Measurements from ENCODE around the gene LMTK2.
"Not testable (repeated sequence)": the region's sequence is repeated elsewhere in the genome, so short reads cannot be mapped to it uniquely, and the experiment has no call there.

LMTK2 gene

DNA sequence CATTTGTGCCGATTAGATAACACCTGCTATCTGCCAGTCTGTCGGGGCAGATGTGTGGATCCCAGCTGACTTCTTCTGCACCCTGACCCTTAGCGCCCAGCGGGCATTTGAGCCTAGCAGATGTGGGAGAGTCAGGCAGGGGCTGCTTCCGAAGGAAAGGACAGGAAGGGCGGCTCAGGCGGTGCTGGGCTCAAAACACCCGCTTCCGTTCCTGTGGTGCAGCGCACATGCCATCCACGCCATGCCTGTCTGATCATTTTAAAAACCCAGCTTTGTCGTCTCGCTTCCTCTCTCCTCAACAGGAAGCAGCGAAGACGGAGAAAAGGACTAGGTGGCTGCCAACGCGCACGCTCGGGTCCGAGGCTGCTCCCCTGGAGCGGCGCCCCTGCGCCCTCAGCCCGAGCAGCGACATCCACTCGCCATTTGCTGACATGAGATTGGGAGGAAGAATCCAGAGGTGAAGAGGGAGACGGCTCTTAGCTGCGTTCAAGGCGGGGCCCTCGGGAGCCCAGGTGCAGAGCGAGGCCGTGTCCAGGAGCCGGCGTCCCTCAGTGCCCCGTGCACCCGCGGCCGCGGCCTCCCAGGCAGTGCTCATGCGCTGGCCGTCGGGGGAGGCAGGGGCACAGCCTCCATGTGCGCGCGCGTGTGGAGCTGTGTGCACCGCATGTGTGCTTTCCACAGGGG is 98.6 kb downstream of the LMTK2 start:
- FAIRE-seq, result no peak

DNA sequence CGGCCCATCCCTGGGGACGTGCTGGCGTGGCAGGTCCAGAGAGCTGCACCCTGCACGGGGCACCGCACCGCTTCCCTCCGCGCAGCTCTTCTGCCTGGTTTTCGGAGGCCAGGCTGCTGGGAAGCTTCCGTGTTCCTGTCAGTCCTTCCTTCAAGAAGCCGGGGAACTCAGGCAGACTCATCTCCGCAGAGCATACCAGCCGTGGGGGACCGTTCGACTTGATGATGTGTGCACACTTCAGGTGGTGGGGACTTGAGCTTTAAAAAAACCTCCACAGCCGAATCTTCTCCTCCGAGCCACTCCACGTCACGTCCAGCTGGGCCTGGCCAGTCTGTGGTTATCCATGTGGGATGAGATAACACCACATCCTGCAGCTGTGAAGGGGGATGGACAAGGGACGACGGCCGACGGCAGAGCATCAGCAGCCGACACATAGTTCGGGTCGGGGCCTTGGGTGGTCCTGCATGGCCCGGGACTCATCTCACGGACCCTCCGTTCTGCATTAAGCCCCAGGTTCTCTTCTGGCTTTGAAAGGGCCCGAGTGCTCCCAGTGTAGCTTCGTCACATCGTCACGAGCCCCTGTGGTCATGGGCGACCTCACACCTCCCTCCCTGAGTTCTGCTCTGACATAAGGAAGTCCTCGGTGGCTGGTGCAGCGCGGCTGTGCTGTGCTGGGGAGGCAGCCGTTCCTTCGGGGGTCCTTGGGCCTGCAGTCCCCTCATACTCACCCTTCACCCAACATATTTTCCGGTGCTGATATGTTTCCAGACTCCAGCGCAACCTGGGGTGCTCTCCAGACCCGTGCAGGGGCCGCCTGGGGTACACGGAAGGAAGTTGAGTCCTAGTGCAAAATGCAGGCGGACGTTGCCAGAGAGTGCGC is 100.0 kb downstream of the LMTK2 start:
- FAIRE-seq, result no peak

DNA sequence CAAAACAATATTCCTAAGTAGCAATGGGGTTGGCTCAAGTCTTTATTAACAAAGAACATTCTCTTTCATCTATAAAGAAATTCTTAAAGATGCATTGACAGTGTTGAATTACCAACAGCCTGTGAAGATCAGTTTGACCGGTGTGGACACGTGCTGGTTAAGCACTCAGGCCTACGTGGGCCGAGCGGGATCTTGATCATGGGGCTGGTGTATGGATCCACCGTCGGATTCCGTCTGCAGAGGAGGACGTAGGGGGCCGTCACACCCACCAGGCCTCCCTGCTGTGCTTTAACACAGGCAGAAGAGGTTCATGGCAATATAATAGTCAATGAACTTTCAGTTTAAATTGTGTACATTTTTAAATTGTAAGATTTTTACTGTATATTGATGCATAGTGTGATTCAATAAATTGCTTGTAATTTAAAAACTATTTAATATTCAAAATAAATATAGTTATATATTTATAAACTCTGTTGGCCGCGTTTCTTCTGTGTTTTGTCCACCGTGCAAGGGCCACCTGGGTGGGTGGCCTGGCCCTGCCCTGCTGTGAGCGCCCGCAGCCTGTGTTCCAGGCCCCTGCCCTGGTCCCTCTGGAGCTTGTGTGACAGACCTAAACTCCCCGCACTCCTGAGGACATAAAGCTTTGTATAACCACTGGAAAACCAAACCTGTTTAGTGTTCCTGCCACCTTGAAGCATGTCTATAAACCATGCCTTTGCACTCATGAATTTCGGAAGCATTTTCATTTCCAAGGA is 102.7 kb downstream of the LMTK2 start:
- no peak for FAIRE-seq

DNA sequence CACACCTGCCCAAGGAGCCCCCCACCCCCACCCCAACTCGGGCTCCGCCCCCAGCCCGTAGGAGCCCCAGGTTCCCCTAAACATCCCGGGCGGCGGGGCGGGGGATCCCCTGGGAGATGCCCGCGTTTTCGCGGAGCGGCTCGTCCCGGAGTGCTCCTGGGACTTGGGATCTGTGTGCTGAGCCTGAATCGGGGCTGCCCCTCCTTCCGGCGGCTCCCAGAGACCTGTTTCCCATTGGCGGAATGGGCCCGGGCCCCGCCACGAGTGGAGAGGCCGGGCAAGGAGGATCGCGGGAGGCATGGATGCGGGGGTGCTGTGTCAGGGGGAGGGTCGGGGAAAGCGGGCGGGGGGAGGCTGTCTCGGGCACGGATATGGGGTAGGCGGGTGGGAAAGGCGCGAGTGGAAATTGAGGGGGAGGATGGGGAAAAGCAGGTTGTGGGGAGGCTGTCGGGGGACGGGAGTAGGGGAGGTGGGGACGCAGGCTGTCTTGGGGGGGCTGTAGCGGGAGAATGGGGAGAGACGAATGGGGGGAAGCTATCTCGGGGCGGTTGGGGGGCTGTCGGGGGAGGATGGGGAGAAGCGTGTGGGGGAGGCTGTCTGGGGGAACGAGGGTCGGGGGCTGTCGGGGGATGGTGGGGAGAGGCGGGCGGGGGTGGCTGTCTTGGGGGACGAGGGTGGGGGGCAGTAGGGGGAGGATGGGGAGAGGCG is 104.0 kb downstream of the LMTK2 start:
- no peak for FAIRE-seq

DNA sequence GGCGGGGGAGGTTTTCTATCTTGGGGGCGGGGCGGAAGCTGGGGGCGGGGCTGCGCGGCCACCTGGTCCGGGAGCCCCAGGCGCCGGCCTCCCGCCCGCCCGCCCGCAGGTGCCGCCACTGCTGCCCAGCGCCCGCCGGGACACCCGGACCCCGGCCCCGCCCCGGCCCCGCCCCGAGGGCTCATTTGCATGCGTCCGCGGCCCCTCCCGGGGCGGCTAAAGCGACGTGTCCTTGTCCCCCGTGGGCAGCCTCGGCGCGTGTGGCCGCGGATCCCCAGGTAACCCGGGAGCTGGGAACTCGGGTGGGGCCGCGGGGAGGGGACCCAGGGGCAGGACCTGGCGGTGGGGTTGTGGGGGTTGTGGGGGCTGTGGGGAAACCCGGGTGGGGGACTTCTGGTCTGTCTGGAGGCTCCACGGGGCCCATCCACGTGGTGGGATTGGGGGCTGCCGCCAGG is 104.6 kb downstream of the LMTK2 start, which contains the start of gene BHLHA15:
BHLHA15 (plus strand) TSS at position 219 of the 455 bp plus-strand sequence. CDS start 871 bp downstream, outside the sequence.
- FAIRE-seq, result no peak

DNA sequence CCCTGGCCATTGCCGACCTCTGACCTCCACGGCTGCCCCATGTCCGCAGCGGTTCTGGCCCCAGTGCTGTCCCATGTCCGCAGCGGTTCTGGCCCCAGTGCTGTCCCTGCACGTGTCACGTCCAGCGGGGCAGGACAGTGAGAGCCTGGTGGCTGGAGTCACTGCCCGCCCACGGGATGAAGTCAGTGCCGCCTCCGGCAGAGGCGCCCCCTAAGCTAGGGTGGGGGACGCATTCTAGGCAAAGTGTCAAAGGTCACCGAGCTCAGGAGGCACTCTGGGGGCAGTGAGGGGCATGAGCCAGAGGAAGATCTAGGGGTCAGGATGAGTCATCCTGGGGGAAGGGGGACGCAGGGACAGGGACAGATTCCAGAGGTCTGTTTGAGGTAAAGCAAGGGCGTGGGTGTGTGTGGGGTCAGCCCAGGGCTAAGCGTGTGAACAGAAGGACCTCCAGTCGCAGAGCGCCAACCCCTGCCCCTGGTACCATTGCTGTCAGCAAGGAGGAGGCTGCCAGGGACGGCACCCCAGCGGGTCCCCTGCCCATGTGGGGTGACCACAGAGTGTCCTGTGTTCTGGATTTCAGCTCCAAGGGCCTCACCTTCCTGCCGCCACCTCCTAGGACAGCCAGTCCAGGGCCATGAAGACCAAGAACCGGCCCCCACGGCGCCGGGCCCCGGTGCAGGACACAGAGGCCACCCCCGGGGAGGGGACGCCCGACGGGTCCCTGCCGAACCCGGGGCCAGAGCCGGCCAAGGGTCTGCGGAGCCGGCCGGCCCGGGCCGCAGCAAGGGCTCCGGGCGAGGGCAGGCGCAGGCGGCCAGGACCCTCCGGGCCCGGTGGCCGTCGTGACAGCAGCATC is 105.2 kb downstream of the LMTK2 start:
- no peak for FAIRE-seq

DNA sequence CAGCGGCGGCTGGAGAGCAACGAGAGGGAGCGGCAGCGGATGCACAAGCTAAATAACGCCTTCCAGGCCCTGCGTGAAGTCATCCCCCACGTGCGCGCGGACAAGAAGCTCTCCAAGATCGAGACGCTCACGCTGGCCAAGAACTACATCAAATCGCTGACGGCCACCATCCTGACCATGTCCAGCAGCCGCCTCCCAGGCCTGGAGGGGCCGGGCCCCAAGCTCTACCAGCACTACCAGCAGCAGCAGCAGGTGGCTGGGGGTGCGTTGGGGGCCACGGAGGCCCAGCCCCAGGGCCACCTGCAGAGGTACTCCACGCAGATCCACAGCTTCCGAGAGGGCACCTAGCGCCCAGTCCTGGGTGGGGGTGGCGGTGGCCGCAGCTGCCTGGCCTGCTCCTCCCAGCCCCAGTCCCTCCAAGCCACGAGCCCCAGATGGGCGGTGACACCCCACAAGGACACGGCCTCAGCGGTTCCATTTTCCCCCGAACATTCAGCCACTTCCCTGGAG is 105.9 kb downstream of the LMTK2 start:
- FAIRE-seq, result no peak

DNA sequence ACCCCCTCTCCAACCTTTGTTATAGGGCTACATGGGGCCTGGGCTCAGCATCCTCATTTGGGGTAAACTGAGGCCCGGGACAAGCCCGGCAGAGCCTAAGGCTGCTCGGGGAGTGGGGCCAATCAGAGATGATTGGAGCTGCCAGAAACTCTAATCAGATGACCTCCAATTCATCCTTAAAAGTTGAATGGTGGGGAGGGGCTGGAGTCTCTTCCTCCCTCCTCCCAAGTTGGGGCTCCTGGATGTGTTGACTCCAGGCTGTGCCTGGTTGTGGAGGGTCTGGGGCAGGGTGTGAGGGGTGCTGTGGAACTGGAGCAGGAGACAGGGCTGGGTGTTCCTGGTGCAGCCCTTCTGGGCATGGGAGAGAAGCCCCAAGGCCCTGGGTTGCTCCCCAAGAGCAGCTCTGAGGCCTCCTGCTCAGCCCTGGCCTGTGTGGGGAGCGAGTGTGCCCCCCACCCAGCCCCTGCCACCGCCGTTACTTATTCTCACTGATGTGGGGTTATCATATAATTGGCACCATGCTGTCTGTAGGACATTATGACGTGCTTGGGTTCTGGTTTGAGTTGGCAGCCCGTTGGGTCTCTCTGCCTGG is 106.7 kb downstream of the LMTK2 start:
- no peak for FAIRE-seq

DNA sequence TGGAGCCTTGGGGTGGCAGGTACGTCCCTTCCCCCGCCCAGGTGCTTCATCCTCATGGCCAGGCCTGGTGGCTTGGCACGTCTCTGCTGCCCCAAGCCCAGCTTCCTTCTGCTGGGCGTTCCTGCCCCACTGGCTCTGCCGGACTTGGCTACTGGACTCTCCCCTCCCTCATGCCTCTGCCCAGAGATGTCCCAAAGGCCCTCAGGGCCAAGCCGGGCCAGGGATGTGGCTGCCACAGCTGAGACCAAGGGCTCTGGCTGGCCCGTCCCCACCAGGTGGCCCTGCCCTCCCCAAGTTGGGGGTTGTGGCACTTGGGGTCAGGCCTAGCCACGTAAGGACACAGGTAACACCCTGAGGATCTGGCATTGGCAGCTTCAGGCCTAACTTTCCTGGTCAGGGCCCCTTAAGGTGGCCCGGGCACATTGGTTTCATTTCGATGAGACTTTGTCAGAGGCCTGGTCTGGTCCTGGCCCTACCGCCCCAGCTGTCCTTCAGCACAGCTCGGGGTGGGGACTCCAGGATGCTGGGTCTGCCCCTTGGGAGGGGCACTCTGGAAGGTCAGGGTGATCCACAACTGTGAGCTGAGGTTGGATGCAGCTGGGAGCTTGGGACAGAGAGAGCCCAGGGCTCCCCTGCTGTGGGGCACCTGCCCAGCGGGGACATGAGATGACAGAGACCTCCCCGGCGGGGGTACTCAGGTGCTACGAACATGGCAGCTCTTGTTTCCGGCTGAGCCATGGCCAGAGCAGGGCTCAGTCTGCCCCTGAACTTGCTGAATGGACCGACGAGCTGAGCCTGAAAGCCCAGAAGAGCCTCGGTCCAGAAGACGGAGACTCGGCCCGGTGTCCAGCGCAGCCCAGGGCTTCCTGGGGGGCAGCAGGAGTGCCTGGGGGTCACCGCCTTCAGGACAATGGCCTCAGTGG is 107.5 kb downstream of the LMTK2 start:
- FAIRE-seq, result no peak

DNA sequence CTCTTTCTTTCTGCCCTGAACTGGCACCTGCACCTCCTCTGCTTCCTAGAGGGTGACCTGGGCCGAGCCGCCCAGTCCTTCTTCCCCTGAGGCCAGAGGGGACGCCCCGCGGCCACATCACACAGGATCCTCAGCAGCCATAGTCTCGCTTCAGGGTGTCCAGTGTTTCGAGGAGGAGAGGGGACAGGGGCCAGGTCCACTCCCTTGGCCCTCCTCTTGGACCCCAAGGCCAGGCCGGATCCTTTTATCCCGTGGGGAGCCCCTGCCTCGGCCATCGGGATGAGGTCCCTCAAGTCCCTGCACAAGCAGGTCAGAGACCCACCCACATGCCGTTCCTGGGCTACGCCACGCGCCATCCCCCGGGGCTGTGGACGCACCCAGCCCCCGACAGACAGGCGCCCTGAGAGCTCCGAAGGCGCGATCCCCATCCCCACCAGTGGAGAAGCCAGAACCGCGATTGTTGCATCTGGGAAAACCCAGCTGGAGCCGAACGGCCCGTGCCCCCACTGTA is 108.2 kb downstream of the LMTK2 start:
- FAIRE-seq, result no peak

DNA sequence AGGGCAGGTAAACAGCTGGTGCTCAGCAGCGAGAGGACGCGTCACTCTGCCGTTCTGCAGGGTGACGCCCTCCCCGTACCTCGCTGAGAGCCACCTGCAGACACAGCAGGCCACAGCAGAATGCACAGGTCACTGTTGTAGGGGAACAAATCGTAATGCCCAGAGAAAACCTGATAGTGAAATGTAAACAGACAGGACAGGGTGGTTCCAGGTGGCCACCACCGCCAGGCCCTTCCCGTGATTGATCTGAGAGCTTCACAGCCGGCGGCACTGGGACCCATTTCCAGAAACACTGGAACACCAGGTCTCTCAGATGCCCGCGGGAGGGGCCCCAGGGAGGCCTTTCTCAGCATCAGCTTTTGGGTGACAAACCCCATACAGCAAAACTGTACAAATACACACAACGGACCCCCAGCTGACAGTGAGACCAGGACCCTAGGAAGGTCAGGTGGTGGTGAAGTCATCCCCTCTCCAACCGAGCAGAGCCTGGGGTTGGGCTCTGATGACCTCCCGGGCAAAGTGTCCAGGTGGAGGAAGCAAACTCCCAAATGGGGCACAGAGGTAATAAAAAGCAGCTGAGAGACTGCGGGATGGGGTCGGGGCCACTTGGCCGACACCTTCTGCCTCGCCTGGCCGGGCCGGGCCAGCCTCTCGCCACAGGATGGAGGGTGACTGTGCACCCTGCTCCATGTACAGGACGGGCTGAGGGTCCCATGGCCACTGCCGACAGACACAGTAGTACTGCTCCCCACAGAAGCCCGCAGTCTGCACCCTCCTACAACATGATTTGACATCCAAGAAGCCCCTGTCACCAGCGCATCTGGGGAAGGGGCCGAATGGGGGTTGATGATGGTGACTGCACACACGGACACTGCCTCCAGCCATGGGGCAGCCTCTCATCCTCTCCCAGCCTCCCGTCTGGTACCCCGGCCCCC is 109.2 kb downstream of the LMTK2 start:
- FAIRE-seq, result no peak

DNA sequence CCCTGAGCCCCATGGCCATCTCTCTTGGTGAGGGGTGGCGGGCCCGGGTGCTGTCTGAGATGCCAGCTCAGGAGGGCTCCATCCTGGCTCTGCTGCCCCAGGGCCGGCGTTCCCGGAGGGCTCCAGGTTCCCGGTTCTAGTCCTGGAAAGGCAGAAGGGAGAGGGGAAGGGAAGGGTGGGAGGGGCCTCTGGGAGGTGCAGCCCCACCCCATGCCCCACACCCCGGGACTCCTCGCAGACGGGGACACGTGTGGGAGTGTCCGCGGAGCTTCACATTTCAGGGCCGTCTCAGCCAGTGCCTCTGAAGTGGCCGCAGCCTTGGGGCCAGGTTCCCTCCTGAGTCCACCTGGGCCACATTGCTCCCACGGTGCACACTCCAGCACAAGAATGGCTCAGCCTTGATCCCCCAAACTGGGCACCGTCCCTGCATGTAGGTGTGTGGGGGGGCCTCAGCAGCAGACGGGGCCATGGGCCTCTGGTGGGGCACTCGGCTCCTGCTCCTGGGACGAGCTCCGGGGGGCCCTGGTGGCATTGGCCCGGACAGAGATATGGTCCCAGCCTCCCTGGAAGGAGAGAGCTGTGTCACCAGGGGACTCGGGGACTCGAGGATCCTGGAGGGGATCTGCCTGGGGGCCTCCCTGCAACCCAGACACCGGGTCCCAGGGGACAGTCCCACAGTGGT is 110.4 kb downstream of the LMTK2 start:
- FAIRE-seq, result no peak

DNA sequence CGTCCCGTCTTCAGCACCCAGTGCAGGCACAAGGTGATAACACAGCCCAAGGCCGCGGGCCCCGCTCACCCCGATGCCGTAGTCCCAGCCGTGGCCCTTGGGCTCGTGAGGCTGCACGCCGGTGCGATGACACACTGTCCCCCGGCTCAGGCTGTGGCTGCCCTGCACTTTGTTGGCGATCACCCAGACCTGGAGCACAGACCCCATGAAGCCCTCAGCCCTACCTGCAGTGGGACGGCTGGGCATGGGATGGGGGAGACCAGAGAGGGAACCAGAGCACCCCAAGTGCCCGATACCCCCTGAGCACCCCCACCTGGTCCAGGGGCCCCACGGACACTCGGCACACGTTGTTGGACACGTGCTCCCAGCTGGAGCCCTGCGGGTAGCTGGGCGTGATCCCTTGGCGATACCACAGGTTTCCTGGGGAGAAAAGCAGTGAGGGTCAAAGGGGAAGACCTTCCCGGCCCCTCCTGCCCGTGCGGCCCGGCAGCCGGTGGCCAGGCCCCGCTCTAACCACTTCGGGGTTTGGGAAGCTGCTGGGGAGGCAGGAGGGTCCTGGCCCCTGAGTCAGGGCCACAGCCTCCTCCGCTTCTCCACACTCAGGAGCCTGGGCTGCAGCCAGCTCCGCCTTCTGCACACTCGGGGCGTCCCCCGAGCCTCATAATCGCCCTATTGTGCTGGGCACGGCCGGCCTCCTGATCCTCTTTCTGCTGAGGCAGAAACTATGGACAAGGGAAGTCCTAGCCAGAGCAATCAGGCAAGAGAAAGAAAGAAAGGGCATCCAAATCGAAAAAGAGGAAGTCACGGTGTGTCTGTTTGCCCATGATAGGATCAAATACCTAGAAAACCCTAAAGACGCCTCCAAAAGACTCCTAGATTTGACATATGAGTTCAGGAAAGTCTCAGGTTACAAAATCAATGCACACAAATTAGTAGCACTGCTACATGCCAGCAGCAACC is 111.2 kb downstream of the LMTK2 start:
- FAIRE-seq, result no peak

DNA sequence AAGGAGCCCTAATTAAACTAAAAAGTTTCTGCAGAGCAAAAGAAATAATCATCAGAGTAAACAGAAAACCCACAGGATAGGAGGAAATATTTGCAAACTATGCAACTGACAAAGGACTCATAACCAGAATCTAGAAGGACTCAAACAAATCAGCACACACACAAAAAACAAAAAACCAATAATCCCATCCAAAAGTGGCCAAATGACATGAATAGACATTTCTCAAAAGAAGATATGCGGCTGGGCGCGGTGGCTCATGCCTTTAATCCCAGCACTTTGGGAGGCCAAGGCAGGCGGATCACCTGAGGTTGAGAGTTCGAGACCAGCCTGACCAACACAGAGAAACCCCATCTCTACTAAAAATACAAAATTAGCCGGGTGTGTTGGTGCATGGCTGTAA is 112.7 kb downstream of the LMTK2 start:
- FAIRE-seq, result not testable (repeated sequence)

DNA sequence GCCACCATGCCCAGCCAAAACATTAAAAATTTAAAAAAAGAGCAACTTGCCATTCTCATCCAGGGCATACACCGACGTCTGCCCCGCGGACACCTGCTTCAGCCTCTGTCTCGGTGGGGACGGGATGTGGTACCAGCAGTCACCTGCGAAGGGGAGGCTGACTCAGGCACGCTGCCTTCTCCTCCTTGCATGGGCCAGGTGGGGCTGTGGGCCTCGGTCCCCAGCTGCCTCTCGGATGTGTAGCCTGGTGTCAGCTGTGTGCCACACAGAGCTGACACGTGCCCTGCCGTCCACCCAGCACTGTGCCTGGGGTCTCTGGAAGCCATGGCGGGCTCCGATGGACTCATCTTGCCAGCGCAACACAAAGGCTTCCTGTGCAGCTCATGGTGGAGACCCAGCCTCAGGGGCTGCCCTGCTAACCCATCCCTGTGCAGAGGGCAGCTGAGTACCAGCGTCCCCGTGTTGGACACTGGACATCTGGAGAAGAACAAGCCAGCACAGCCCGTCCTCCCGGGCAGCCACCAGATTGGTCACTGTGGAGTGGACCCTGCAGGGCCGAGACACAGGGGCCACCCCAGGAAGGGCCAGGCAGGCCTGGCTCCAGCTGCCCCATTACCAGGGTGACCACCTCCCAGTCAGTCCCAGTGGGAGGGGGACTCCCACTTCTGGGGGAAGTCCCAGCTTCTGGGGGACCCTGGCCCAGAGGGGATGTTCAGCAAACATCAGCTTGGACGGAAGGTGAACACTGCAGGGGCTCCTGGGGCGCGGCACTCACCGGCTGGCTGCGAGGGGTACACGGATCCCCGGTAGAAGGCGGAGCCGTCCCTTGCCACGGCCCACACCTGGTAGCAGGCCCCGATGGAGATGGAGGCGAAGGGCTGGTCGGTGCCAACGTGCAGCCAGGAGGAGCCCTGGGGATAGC is 115.2 kb downstream of the LMTK2 start:
- FAIRE-seq, result no peak

Data from G401.6 (cell line).